H1 (cell line): Measurements from ENCODE around the gene VSIR. TPM values are rescaled to one million over a fixed set of nuclear protein-coding genes. Genes with fewer than 3 reads are reported as not detected.

Experiments
- FOSL1 ChIP-seq: IDR thresholded peaks from 2 replicates; pipeline ENCODE4 v1.6.1; 2011; ENCODE audit warnings: mild to moderate bottlenecking, low read depth, low read length, moderate library complexity; ENCODE audit not compliant: insufficient read depth
- JUND ChIP-seq: IDR thresholded peaks from 2 replicates; pipeline ENCODE4 v1.6.1; 2011; ENCODE audit warnings: mild to moderate bottlenecking, improper control_type of control experiment, low read length
- KDM5A ChIP-seq: fragments of 200-600 bp; IDR thresholded peaks from 2 replicates; pipeline ENCODE4 v1.7.1; 2012; ENCODE audit warnings: mild to moderate bottlenecking, low read length, inconsistent platforms, mixed read lengths
- polyA plus RNA-seq, 7 experiments: library from polyadenylated mRNA; depleted of rRNA in 3 of 7; stranded (reverse) in 5 of 7; unstranded in 2 of 7; fragments of >200 nt in 5 of 7; fragments of 200-250 nt in 2 of 7; gene quantifications; 1 replicate in 5 of 7; 2 replicates in 1 of 7; 4 replicates in 1 of 7; pipeline versions ENCODE4 v1.2.1 to v1.2.3, GENCODE V29; 2011 to 2013; ENCODE audit warnings: missing spikeins in 2 of 7, mixed read lengths in 2 of 7
- total RNA-seq: library from RNA; stranded (reverse); fragmentation: NEBNext Ultra II Directional; extraction: Animal tissue kit (Norgen Biotek cat#: 25700); gene quantifications from 2 replicates; pipeline ENCODE4 v1.2.1, GENCODE V29; 2021
- TF ChIP-seq, protein P1 (sequence below), 3 experiments: IDR thresholded peaks; 1 replicate in 2 of 3; 2 replicates in 1 of 3; pipeline versions ENCODE4 v1.5.1 to v1.6.1; 2011; ENCODE audit warnings: low read length in 3 of 3, mild to moderate bottlenecking in 3 of 3, inconsistent platforms in 2 of 3, low read depth in 1 of 3, moderate library complexity in 1 of 3; ENCODE audit not compliant: insufficient read depth in 1 of 3; ENCODE audit errors: control extremely low read depth in 1 of 3

VSIR gene
- total and polyA plus RNA-seq, 2 of the 8 experiments (the other 6 are each of a cell fraction or from before 2014, with no cell fraction given) = 0.33 TPM; not detected in 1

DNA sequence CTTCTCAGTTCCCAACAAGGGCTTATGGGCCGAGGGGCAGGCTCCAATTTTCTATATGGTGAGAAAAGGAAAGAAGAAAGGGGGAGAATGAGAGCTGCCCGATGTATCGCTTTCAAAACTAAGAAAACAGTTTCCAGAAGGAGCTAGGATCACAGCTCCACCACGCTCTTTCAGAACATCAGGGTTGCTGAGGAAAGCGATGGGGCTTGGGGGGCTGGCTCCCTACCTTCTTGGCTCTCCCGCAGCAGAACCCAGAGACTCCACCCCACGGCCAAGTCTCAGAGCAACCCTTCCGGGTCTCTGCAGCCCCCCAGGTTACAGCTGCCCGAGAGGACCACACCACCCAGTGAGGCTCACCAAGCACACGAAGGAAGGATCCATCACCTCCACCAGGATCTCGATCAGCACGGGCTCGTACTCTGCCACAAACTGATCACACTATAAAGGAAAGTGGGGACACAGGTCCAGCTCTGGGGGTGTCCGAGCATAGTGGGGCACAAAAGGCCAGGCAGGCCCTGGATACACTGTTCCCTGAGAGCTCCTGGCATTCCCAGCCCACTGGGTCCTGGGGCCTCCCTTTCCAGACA is 45.4 kb upstream of the VSIR start (continued):
- TF ChIP-seq, protein P1, sequence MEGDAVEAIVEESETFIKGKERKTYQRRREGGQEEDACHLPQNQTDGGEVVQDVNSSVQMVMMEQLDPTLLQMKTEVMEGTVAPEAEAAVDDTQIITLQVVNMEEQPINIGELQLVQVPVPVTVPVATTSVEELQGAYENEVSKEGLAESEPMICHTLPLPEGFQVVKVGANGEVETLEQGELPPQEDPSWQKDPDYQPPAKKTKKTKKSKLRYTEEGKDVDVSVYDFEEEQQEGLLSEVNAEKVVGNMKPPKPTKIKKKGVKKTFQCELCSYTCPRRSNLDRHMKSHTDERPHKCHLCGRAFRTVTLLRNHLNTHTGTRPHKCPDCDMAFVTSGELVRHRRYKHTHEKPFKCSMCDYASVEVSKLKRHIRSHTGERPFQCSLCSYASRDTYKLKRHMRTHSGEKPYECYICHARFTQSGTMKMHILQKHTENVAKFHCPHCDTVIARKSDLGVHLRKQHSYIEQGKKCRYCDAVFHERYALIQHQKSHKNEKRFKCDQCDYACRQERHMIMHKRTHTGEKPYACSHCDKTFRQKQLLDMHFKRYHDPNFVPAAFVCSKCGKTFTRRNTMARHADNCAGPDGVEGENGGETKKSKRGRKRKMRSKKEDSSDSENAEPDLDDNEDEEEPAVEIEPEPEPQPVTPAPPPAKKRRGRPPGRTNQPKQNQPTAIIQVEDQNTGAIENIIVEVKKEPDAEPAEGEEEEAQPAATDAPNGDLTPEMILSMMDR (IDR thresholded peaks at IDR 0.05; ENCODE audit: control extremely low read depth in 1 of 3, insufficient read depth in 1 of 3, low read depth in 1 of 3, low read length in 3 of 3) = no peak
- TF ChIP-seq JUND (no peak), FOSL1 (no peak), KDM5A (no peak)
